Calu3 (cell line): Measurements from ENCODE around the gene SH3TC2. TPM values are rescaled to one million over a fixed set of nuclear protein-coding genes. Genes with fewer than 3 reads are reported as not detected.
A peak's percentile ranks its signal among the peaks of the same experiment; 100 is the strongest.

Experiments used
- BruUV-seq: library from RNA; stranded (reverse); fragments of 400-500 nt; replicated peaks from 2 replicates; lab custom pipeline; 2021; lab: Mats Ljungman, UMichigan
- CTCF ChIA-PET: fragments of 300-600 bp; sonication (Branson Sonifier 250); formaldehyde crosslinking; loops from one replicate; lab custom pipeline; 2022; ENCODE audit warnings: antibody characterized with exemption; lab: Charles Lee
- DNase-seq: peaks from one replicate; pipeline ENCODE4 v3.0.0; 2022
- H3K27ac Mint-ChIP-seq: one replicate; pipeline ENCODE4 v1.8.0; 2022; ENCODE audit warnings: mixed read lengths; ENCODE audit not compliant: unreplicated experiment
- H3K27me3 Mint-ChIP-seq: one replicate; pipeline ENCODE4 v1.8.0; 2022; ENCODE audit warnings: mixed read lengths; ENCODE audit not compliant: unreplicated experiment
- H3K36me3 Mint-ChIP-seq: one replicate; pipeline ENCODE4 v1.8.0; 2022; ENCODE audit warnings: mild to moderate bottlenecking, moderate library complexity, mixed read lengths; ENCODE audit not compliant: insufficient read depth, unreplicated experiment
- H3K4me1 Mint-ChIP-seq: one replicate; pipeline ENCODE4 v1.8.0; 2022; ENCODE audit warnings: mild to moderate bottlenecking, low read depth, mixed read lengths; ENCODE audit not compliant: unreplicated experiment
- H3K4me3 Mint-ChIP-seq: one replicate; pipeline ENCODE4 v1.8.0; 2022; ENCODE audit warnings: mild to moderate bottlenecking, low read depth, moderate library complexity, mixed read lengths; ENCODE audit not compliant: unreplicated experiment
- H3K9me3 Mint-ChIP-seq: one replicate; pipeline ENCODE4 v1.8.0; 2022; ENCODE audit warnings: low read depth, mixed read lengths; ENCODE audit not compliant: unreplicated experiment
- intact Hi-C: fragments of 100-400 bp; cut with micrococcal nuclease; formaldehyde crosslinking; loops from one replicate; pipeline ENCODE4 v1.10.0; 2022; ENCODE audit not compliant: unreplicated experiment
- total RNA-seq: library from RNA; stranded (reverse); gene quantifications from 2 replicates; pipeline ENCODE4 v1.2.3, GENCODE V29; 2022
- TF ChIP-seq, protein P1 (sequence below): fragments of 200-600 bp; IDR thresholded peaks from one replicate; pipeline ENCODE4 v1.8.0; 2022; ENCODE audit warnings: antibody characterized with exemption; ENCODE audit not compliant: unreplicated experiment

The SH3TC2 gene
- total RNA-seq, 1 experiment from 2014 or later, result 60.3 TPM

DNA sequence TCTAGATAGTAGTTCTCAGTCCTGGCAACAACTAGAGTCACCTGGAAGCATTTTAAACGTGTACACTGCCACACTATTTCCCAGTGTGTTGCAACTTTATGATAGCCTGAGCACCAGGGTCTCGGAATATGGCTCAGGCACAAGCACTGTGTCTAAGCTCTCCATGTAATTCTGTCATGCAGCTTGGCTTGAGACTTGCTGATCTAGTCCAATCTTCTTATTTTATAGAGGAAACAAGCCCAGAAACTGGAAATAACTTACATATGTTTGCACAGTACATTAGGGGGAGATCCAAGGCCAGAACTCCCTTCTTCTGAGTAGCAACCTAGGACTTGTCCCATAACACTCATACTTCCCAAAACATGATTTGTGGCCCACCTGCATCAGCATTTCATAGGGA lies 49.1 kb downstream of the SH3TC2 start:
- intact Hi-C loops, result no loop called here
- CTCF ChIA-PET, result no interaction called here
- no peak overlapping the region for H3K27ac Mint-ChIP-seq
- TF ChIP-seq, protein P1, sequence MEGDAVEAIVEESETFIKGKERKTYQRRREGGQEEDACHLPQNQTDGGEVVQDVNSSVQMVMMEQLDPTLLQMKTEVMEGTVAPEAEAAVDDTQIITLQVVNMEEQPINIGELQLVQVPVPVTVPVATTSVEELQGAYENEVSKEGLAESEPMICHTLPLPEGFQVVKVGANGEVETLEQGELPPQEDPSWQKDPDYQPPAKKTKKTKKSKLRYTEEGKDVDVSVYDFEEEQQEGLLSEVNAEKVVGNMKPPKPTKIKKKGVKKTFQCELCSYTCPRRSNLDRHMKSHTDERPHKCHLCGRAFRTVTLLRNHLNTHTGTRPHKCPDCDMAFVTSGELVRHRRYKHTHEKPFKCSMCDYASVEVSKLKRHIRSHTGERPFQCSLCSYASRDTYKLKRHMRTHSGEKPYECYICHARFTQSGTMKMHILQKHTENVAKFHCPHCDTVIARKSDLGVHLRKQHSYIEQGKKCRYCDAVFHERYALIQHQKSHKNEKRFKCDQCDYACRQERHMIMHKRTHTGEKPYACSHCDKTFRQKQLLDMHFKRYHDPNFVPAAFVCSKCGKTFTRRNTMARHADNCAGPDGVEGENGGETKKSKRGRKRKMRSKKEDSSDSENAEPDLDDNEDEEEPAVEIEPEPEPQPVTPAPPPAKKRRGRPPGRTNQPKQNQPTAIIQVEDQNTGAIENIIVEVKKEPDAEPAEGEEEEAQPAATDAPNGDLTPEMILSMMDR, result no peak
- no TSS peak for BruUV-seq
- H3K4me3 Mint-ChIP-seq, result no peak overlapping the region
- H3K9me3 Mint-ChIP-seq, result no peaks in the 10 kb centered on the region
- H3K36me3 Mint-ChIP-seq, result peaks cover 15% of the 10 kb centered on the region
- peaks cover 28% of the 10 kb centered on the region for H3K4me1 Mint-ChIP-seq
- no peaks in the 10 kb centered on the region for H3K27me3 Mint-ChIP-seq
- DNase-seq, result no peak

DNA sequence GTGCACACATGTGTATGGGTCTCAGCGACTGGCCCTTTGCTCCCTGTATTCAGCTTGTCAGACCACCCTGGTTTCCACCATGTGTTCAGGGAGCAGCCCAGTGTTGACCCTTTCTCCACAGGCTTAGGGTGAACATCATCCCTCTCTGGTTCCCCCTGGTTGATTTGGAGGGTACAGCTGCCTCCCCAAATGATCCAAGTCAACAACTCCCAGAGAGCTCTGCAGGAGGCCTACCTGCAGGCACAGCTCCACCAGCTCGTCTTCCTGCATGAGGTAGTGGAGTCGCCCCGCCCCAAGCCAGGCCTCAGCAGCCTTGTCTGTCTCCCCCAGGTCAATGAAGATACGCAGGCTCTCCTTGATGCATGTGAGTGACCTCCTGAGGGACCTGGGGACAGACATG lies 50.5 kb downstream of the SH3TC2 start:
- CTCF ChIA-PET, result interaction anchor here (0.9 to 2.4 kb wide), 2 partner anchors 12 to 23 kb away, joined by 3 to 6 read pairs; no protein-coding TSS in a partner anchor
- BruUV-seq, result no TSS peak
- no peak for DNase-seq
- Mint-ChIP-seq H3K4me3 (no peak overlapping the region), H3K9me3 (no peaks in the 10 kb centered on the region), H3K27me3 (no peaks in the 10 kb centered on the region), H3K4me1 (peaks cover 22% of the 10 kb centered on the region), H3K36me3 (peaks cover 13% of the 10 kb centered on the region), H3K27ac (no peak overlapping the region)
- TF ChIP-seq, protein P1, result no peak
- intact Hi-C loops, result no loop called here

- H3K36me3 Mint-ChIP-seq, result peaks cover 15% of the 10 kb centered on the region
- no peak overlapping the region for H3K4me3 Mint-ChIP-seq
- TF ChIP-seq, protein P1, result no peak
- H3K9me3 Mint-ChIP-seq, result no peaks in the 10 kb centered on the region
- H3K4me1 Mint-ChIP-seq, result peaks cover 23% of the 10 kb centered on the region
- intact Hi-C loops, result no loop called here
- DNase-seq, result no peak
- BruUV-seq, result no TSS peak
- CTCF ChIA-PET, result interaction anchor here (0.9 to 2.4 kb wide), 2 partner anchors 13 to 23 kb away, joined by 3 to 6 read pairs; no protein-coding TSS in a partner anchor
- no peaks in the 10 kb centered on the region for H3K27me3 Mint-ChIP-seq
- peak overlapping the region; percentile 80 for H3K27ac Mint-ChIP-seq
These were observed 51.1 kb downstream of the SH3TC2 start for GRCh38 chr5:149011728-149012127.

DNA sequence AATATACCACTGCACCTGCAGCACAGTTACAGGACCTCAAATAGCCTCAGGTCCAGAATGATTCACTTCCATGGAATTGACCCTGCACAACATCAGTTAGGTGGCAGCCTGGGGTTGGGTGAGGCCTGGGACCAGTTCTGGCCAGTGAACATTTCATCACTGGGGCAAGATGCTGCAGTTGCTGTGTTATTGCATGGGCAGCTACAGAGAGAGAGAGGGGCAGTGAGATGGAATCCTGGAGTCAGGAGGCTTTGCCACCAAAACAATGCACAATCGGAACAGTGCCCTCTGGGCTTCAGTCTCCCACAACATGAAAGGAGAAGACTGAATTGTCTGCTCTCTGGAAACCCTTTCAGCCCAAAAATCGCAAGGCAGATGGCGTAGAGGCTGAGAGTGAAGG lies 51.8 kb downstream of the SH3TC2 start:
- Mint-ChIP-seq H3K4me1 (peaks cover 28% of the 10 kb centered on the region), H3K36me3 (peaks cover 16% of the 10 kb centered on the region), H3K27me3 (no peaks in the 10 kb centered on the region), H3K27ac (peak overlapping the region; percentile 80), H3K9me3 (no peaks in the 10 kb centered on the region), H3K4me3 (no peak overlapping the region)
- CTCF ChIA-PET, result interaction anchor here (0.9 to 2.4 kb wide), 3 partner anchors 8 to 43 kb away, joined by 3 to 6 read pairs (median 6); no protein-coding TSS in a partner anchor
- TF ChIP-seq, protein P1, result no peak
- no TSS peak for BruUV-seq
- intact Hi-C loops, result no loop called here
- DNase-seq, result peak; percentile 74
